T-helper 1 cell treated with Interleukin-12 subunit alpha and Interleukin-12 subunit beta and Interleukin-4 antibody, amounts not matched to agents 30 μg/mL and 1 μg/mL, for 36 hours (primary cell): ENCODE results near the gene GNG5.

Experiments
- H3K27ac Mint-ChIP-seq: one replicate; pipeline ENCODE4 v1.8.0; 2021; ENCODE audit warnings: mild to moderate bottlenecking, mixed read lengths
- H3K27me3 Mint-ChIP-seq: one replicate; pipeline ENCODE4 v1.8.0; 2021; ENCODE audit warnings: low read depth, mixed read lengths
- H3K36me3 Mint-ChIP-seq: one replicate; pipeline ENCODE4 v1.8.0; 2021; ENCODE audit warnings: low read depth, mixed read lengths
- H3K4me1 Mint-ChIP-seq: one replicate; pipeline ENCODE4 v1.8.0; 2021; ENCODE audit warnings: low read depth, mixed read lengths
- H3K4me3 Mint-ChIP-seq: one replicate; pipeline ENCODE4 v1.8.0; 2021; ENCODE audit warnings: mild to moderate bottlenecking, moderate library complexity, mixed read lengths
- H3K9me3 Mint-ChIP-seq: one replicate; pipeline ENCODE4 v1.8.0; 2021; ENCODE audit warnings: mixed read lengths

GNG5 gene

GRCh38 chr1:84504580-84505492 is 1.5 kb downstream of the GNG5 start:
- Mint-ChIP-seq H3K27me3 (no peaks in the 10 kb centered on the region), H3K27ac (peak overlapping the region; percentile 97), H3K4me1 (peaks cover 35% of the 10 kb centered on the region), H3K36me3 (peaks cover 31% of the 10 kb centered on the region), H3K9me3 (peaks cover 12% of the 10 kb centered on the region), H3K4me3 (peak overlapping the region; percentile 97)

- Mint-ChIP-seq H3K9me3 (no peaks in the 10 kb centered on the region), H3K4me3 (no peak overlapping the region), H3K27ac (peak overlapping the region; percentile 31), H3K27me3 (no peaks in the 10 kb centered on the region), H3K36me3 (peaks cover 26% of the 10 kb centered on the region), H3K4me1 (peaks cover 40% of the 10 kb centered on the region)
These were observed 3.5 kb downstream of the GNG5 start for GRCh38 chr1:84502927-84503326.

GRCh38 chr1:84497631-84498275 is 8.6 kb downstream of the GNG5 start:
- Mint-ChIP-seq H3K27me3 (no peaks in the 10 kb centered on the region), H3K36me3 (peaks cover 44% of the 10 kb centered on the region), H3K4me3 (no peak overlapping the region), H3K4me1 (peaks cover 17% of the 10 kb centered on the region), H3K27ac (no peak overlapping the region), H3K9me3 (no peaks in the 10 kb centered on the region)

- Mint-ChIP-seq H3K4me3 (no peak overlapping the region), H3K27me3 (no peaks in the 10 kb centered on the region), H3K4me1 (peaks cover 14% of the 10 kb centered on the region), H3K36me3 (peaks cover 45% of the 10 kb centered on the region), H3K27ac (no peak overlapping the region), H3K9me3 (no peaks in the 10 kb centered on the region)
These were observed 9.9 kb downstream of the GNG5 start for GRCh38 chr1:84496498-84496897.

- H3K9me3 Mint-ChIP-seq: no peaks in the 10 kb centered on the region
- H3K27me3 Mint-ChIP-seq: no peaks in the 10 kb centered on the region
- peaks cover 48% of the 10 kb centered on the region for H3K36me3 Mint-ChIP-seq
- no peak overlapping the region for H3K4me3 Mint-ChIP-seq
- peaks cover 12% of the 10 kb centered on the region for H3K4me1 Mint-ChIP-seq
- H3K27ac Mint-ChIP-seq: no peak overlapping the region
These were observed 12.6 kb downstream of the GNG5 start for GRCh38 chr1:84493747-84494146.

- H3K27me3 Mint-ChIP-seq: no peaks in the 10 kb centered on the region
- peaks cover 42% of the 10 kb centered on the region for H3K36me3 Mint-ChIP-seq
- H3K4me3 Mint-ChIP-seq: no peak overlapping the region
- no peaks in the 10 kb centered on the region for H3K9me3 Mint-ChIP-seq
- H3K27ac Mint-ChIP-seq: no peak overlapping the region
- H3K4me1 Mint-ChIP-seq: peaks cover 6% of the 10 kb centered on the region
These were observed 13.7 kb downstream of the GNG5 start for GRCh38 chr1:84492726-84493125.

- Mint-ChIP-seq H3K9me3 (no peaks in the 10 kb centered on the region), H3K4me1 (peaks cover 16% of the 10 kb centered on the region), H3K27me3 (no peaks in the 10 kb centered on the region), H3K4me3 (no peak overlapping the region), H3K36me3 (peaks cover 42% of the 10 kb centered on the region), H3K27ac (no peak overlapping the region)
These were observed 16.6 kb downstream of the GNG5 start for GRCh38 chr1:84489766-84490165.

GRCh38 chr1:84488107-84488506 is 18.3 kb downstream of the GNG5 start:
- H3K4me1 Mint-ChIP-seq: peaks cover 19% of the 10 kb centered on the region
- peaks cover 43% of the 10 kb centered on the region for H3K36me3 Mint-ChIP-seq
- no peak overlapping the region for H3K4me3 Mint-ChIP-seq
- no peaks in the 10 kb centered on the region for H3K27me3 Mint-ChIP-seq
- H3K27ac Mint-ChIP-seq: no peak overlapping the region
- no peaks in the 10 kb centered on the region for H3K9me3 Mint-ChIP-seq

- Mint-ChIP-seq H3K4me1 (peaks cover 31% of the 10 kb centered on the region), H3K4me3 (peak overlapping the region; percentile 41), H3K27me3 (peaks cover 10% of the 10 kb centered on the region), H3K9me3 (peaks cover 16% of the 10 kb centered on the region), H3K27ac (no peak overlapping the region), H3K36me3 (peaks cover 46% of the 10 kb centered on the region)
These were observed 25.1 kb downstream of the GNG5 start for GRCh38 chr1:84481317-84481716.

- H3K36me3 Mint-ChIP-seq: peaks cover 41% of the 10 kb centered on the region
- peaks cover 27% of the 10 kb centered on the region for H3K4me1 Mint-ChIP-seq
- peak overlapping the region; percentile 18 for H3K4me3 Mint-ChIP-seq
These were observed 25.7 kb downstream of the GNG5 start for GRCh38 chr1:84480650-84481049.

GRCh38 chr1:84479998-84480397 is 26.4 kb downstream of the GNG5 start:
- H3K36me3 Mint-ChIP-seq: peaks cover 37% of the 10 kb centered on the region
- H3K4me3 Mint-ChIP-seq: peak overlapping the region; percentile 98
- H3K27me3 Mint-ChIP-seq: peaks cover 18% of the 10 kb centered on the region
- H3K4me1 Mint-ChIP-seq: peaks cover 26% of the 10 kb centered on the region
- H3K9me3 Mint-ChIP-seq: peaks cover 16% of the 10 kb centered on the region
- H3K27ac Mint-ChIP-seq: peak overlapping the region; percentile 99

More at GRCh38 chr1:84480650-84481049, 25.7 kb downstream of the GNG5 start:
- Mint-ChIP-seq H3K27me3 (peaks cover 14% of the 10 kb centered on the region), H3K9me3 (peaks cover 16% of the 10 kb centered on the region), H3K27ac (no peak overlapping the region)

- peak within 1 kb of the TSS; percentile 99 for H3K27ac Mint-ChIP-seq
- H3K4me3 Mint-ChIP-seq: peak within 1 kb of the TSS; percentile 98
- peaks cover 16% of the 10 kb centered on the region for H3K9me3 Mint-ChIP-seq
- peaks cover 26% of the 10 kb centered on the region for H3K4me1 Mint-ChIP-seq
- H3K27me3 Mint-ChIP-seq: peaks cover 25% of the 10 kb centered on the region
- peaks cover 34% of the 10 kb centered on the region for H3K36me3 Mint-ChIP-seq
These were observed 27.2 kb downstream of the GNG5 start, which contains the start of gene RPF1 for GRCh38 chr1:84478876-84479868. TSS of gene RPF1 (plus strand) at chr1:84479266. CDS start at chr1:84479282, 16 bp downstream.

GRCh38 chr1:84476225-84476624 is 30.2 kb downstream of the GNG5 start:
- Mint-ChIP-seq H3K4me3 (no peak overlapping the region), H3K4me1 (peaks cover 12% of the 10 kb centered on the region), H3K27me3 (peaks cover 41% of the 10 kb centered on the region)

GRCh38 chr1:84467298-84467697 is 39.1 kb downstream of the GNG5 start:
- no peak overlapping the region for H3K4me3 Mint-ChIP-seq
- H3K27me3 Mint-ChIP-seq: peaks cover 62% of the 10 kb centered on the region
- no peaks in the 10 kb centered on the region for H3K4me1 Mint-ChIP-seq
- no peaks in the 10 kb centered on the region for H3K36me3 Mint-ChIP-seq
- no peaks in the 10 kb centered on the region for H3K9me3 Mint-ChIP-seq
- H3K27ac Mint-ChIP-seq: no peak overlapping the region

More at GRCh38 chr1:84476225-84476624, 30.2 kb downstream of the GNG5 start:
- Mint-ChIP-seq H3K9me3 (peaks cover 16% of the 10 kb centered on the region), H3K36me3 (peaks cover 15% of the 10 kb centered on the region), H3K27ac (no peak overlapping the region)
